ENCODE data around the gene FOXN3.

DNA sequence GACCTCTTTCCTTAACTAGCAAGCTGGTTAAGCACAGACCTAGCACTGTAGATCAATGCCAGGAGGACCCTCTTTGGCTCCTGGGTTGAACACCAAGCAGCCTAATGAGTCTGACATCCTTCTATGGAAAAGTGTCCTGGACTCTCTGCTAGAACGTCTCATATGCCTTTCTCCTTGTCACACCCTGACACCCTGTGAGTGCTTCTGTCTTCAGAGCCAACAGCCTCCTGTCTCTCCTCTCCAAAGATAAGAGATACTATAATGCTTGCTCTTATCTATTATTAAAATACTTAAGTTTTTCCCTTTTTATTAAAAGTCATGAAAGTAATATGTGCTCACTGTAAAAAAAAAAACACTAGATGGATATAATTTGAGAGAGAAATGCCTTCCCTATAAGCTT lies 222.7 kb downstream of the FOXN3 start:
- TF ChIP-seq, protein P1, sequence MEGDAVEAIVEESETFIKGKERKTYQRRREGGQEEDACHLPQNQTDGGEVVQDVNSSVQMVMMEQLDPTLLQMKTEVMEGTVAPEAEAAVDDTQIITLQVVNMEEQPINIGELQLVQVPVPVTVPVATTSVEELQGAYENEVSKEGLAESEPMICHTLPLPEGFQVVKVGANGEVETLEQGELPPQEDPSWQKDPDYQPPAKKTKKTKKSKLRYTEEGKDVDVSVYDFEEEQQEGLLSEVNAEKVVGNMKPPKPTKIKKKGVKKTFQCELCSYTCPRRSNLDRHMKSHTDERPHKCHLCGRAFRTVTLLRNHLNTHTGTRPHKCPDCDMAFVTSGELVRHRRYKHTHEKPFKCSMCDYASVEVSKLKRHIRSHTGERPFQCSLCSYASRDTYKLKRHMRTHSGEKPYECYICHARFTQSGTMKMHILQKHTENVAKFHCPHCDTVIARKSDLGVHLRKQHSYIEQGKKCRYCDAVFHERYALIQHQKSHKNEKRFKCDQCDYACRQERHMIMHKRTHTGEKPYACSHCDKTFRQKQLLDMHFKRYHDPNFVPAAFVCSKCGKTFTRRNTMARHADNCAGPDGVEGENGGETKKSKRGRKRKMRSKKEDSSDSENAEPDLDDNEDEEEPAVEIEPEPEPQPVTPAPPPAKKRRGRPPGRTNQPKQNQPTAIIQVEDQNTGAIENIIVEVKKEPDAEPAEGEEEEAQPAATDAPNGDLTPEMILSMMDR (IDR thresholded peaks at IDR 0.05): no peak
- TF ChIP-seq POLR2A (IDR thresholded peaks at IDR 0.05): no peak
